ENCODE data around the gene ZBTB37. TPM values are rescaled to one million over a fixed set of nuclear protein-coding genes. Genes with fewer than 3 reads are reported as not detected.

ZBTB37 gene
- total and polyA plus RNA-seq, 9 of the 15 experiments (the other 6 are each of a cell fraction or from before 2014, with no cell fraction given): 1.3 to 13.9 (median 5.4) TPM

- no peak for TF ChIP-seq MYBL2 (IDR thresholded peaks at IDR 0.05; ENCODE audit: low read depth)
- no peak for TF ChIP-seq MYBL2 (CRISPR knock-in tag; IDR thresholded peaks at IDR 0.05; ENCODE audit: borderline replicate concordance)
- TF ChIP-seq WHSC1 (IDR thresholded peaks at IDR 0.05; ENCODE audit: low read length): no peak
- TF ChIP-seq GTF2E2 (tag; IDR thresholded peaks at IDR 0.05): peak; percentile 21; the same call in 1 of the 2 replicates
- TF ChIP-seq ZNF280B (CRISPR knock-in tag; IDR thresholded peaks at IDR 0.05): no peak
- TF ChIP-seq JUNB (CRISPR knock-in tag; conservative IDR thresholded peaks at IDR 0.05): no peak
- TF ChIP-seq ZNF511 (CRISPR knock-in tag; IDR thresholded peaks at IDR 0.05): peak; percentile 93
- no peak for TF ChIP-seq ZNF830 (CRISPR knock-in tag; IDR thresholded peaks at IDR 0.05)
- TF ChIP-seq USF1 (CRISPR knock-in tag; IDR thresholded peaks at IDR 0.05): no peak
- no peak for TF ChIP-seq ZNF282 (CRISPR knock-in tag; IDR thresholded peaks at IDR 0.05)
- TF ChIP-seq MIER1 (IDR thresholded peaks at IDR 0.05; ENCODE audit: low read depth): 0 out of 2 replicates have a peak, but pooled peaks have one; percentile 67
- TF ChIP-seq POLR2G (IDR thresholded peaks at IDR 0.05; ENCODE audit: low read depth, low read length): peak; percentile 85
- no peak for TF ChIP-seq TCFL5 (CRISPR knock-in tag; conservative IDR thresholded peaks at IDR 0.05)
- no peak for TF ChIP-seq ZFP91 (CRISPR knock-in tag; IDR thresholded peaks at IDR 0.05)
- peak; percentile 46; the same call in 1 of the 2 replicates for TF ChIP-seq ZSCAN32 (CRISPR knock-in tag; IDR thresholded peaks at IDR 0.05)
- no peak for TF ChIP-seq PRMT5 (CRISPR knock-in tag; IDR thresholded peaks at IDR 0.05)
- TF ChIP-seq GATAD2A (IDR thresholded peaks at IDR 0.05): peak; percentile 86; the same call in 1 of the 2 replicates
- TF ChIP-seq SUPT5H (IDR thresholded peaks at IDR 0.05): 0 out of 2 replicates have a peak, but pooled peaks have one; percentile 42
- TF ChIP-seq ZFP36 (IDR thresholded peaks at IDR 0.05; ENCODE audit: low read depth, low read length, partially characterized antibody): no peak
- no peak for TF ChIP-seq ZNF699 (CRISPR knock-in tag; IDR thresholded peaks at IDR 0.05; ENCODE audit: insufficient replicate concordance)
- no peak for TF ChIP-seq MCM2 (IDR thresholded peaks at IDR 0.05; ENCODE audit: low read depth)
- peak; percentile 38 for TF ChIP-seq DACH1 (IDR thresholded peaks at IDR 0.05; ENCODE audit: partially characterized antibody)
- no peak for TF ChIP-seq MXD1 (CRISPR knock-in tag; IDR thresholded peaks at IDR 0.05; ENCODE audit: borderline replicate concordance, poor library complexity, severe bottlenecking)
- TF ChIP-seq ZC3H11A (IDR thresholded peaks at IDR 0.05; ENCODE audit: low read depth, low read length): no peak; the same call in 1 of the 2 replicates
These were observed at the start of gene ZBTB37 (continued) for GRCh38 chr1:173868266-173869020.

Data from K562 (cell line).